GM18526 (cell line): ENCODE results near the gene MGAT4B.

Experiments used
- POLR2A ChIP-seq: IDR thresholded peaks from 3 replicates; pipeline ENCODE4 v1.6.1; 2011; ENCODE audit not compliant: insufficient read length; ENCODE audit errors: extremely low read depth

MGAT4B gene

DNA sequence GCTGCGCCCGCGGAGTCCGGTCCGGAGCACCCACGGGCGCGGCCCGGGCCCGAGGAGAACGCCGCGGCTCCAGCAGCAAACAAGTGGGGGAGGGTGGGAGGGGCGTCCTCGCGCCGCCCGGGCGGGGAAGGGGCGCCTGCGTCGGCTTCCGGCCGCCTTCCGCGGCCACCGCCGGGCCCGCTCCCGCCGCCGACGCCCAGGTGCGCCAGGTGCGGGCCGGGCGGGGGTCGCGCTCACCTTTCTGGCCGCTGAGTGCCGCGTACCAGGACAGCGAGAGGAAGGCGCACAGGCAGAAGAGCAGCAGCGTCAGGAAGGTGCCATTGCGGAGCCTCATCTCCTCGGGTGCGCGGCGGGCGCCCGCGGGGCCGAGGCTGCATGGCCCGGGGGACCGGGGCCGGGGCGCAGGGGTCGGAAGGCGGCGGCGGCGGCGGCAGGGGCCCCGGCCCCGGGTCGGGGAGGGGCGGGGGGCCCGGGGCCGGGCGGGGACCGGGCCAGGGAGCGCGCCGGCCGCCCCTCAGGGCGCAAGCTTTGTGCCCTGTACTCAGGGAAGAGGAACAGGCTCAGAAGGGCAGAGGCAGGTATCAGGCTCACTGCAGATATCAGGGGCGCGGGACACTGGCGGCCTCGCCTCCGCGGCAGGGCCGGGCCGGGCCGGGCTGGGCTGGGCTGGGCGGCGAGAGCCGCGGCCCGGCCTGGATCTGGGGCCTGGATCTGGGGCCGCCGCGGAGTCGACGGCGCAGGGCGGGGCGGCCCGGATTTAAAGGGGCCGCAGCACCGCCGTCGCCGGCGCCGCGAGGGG is at the start of gene MGAT4B:
TSS of gene MGAT4B (minus strand) at position 617 of the 799 bp plus-strand sequence. CDS start at position 334, 283 bp downstream.
- peak; percentile 64 for TF ChIP-seq POLR2A

DNA sequence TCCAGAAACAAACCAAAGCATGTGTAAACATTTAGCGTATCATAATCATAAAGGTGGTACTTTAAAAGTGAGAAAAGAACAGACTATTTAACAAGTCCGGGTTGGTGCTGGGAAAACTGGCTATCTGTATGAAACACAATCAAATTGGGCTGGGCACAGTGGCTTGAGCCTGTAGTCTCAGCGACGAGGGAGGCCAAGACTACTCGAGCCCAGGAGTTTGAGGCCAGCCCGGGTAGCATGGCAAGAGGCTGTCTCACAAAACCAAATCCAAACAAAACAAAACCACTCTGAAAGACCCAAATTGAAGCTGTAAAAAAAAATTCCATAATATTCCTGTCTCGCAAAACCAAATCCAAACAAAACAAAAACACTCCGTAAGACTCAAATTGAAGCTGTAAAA is 47.7 kb upstream of the MGAT4B start:
- TF ChIP-seq POLR2A = no peak

DNA sequence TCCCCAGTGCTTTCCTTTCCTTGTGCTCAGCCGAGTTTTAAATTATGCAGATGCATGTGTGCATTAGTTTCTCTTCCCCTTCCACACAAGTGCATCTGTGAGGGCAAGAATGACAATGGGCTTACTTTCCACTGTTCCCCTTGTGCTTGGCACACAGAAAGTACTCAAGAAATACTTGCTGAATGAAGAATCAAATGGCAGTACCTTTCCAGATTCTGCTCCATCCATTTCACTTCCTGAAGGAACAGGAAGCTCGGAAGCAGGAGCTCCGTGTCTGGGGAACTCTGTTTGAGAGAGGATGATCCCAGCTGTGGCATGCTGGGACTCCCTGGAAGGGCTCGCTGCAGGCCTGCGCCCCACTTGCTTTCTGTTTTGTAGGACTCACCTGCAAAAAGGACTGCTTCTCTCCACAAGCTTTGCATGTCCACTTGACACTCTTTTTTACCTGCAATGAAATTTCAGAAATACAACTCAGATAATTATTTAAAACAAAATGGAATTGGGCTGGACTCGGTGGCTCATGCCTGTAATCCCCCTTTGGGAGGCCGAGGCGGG is 46.4 kb upstream of the MGAT4B start:
- TF ChIP-seq POLR2A = no peak

DNA sequence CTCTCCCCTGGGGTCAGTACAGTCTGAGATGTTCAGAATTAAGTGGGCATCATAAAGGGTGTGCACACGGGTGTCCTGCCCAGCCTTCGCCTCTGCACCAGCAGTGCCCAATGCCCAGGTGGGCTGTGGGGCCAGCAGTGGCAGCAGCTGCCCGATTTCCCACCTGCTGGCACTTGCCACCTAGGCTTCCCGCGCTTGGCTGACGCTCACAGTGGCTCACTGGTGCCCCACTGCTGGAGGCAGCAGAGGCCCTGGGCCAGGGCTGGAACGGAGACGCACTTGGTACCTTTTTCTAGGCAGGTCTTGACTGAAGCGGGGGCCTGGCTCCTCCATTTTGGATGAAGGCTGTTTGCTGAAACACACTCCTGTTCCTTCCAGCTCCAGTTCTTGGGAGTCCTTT is 35.0 kb upstream of the MGAT4B start:
- no peak for TF ChIP-seq POLR2A

DNA sequence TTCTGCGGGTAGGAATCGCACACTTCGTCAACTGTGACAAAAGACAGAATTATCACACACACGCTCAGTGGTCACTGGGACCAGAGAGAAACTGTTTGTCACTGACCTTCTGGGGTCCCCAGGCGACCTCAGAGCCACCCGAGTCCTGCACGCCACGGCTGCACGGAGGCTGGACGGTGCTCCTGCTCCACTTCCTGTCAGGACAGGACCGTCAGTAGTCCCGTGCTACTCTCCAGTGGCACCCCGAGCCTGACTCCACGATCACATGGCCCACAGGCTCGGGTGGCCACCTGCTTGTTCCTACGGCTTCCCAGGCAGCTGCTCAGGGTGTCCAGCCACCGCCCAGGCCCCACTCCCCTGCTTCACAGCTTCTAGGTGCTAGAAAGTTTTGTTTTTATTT is 34.1 kb upstream of the MGAT4B start:
- no peak for TF ChIP-seq POLR2A

DNA sequence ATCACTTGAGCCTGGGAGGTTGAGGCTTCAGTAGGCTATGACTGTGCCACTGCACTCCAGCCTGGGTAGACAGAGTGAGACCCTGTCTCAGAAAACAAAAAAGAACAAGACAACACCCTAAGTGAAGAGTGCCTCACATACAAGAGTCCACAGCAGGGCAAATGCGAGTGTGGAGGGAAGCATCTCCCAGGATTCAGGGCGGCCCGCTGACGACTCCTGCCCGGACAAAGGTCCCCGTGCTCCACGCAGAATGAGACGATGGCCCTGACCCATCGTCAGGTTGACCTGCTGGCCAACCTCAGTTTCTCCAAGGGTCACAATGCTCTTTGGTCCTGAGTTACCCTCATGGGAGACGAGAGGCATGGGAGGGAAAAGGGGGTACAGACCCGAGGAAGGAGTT is 33.7 kb upstream of the MGAT4B start:
- TF ChIP-seq POLR2A = no peak

DNA sequence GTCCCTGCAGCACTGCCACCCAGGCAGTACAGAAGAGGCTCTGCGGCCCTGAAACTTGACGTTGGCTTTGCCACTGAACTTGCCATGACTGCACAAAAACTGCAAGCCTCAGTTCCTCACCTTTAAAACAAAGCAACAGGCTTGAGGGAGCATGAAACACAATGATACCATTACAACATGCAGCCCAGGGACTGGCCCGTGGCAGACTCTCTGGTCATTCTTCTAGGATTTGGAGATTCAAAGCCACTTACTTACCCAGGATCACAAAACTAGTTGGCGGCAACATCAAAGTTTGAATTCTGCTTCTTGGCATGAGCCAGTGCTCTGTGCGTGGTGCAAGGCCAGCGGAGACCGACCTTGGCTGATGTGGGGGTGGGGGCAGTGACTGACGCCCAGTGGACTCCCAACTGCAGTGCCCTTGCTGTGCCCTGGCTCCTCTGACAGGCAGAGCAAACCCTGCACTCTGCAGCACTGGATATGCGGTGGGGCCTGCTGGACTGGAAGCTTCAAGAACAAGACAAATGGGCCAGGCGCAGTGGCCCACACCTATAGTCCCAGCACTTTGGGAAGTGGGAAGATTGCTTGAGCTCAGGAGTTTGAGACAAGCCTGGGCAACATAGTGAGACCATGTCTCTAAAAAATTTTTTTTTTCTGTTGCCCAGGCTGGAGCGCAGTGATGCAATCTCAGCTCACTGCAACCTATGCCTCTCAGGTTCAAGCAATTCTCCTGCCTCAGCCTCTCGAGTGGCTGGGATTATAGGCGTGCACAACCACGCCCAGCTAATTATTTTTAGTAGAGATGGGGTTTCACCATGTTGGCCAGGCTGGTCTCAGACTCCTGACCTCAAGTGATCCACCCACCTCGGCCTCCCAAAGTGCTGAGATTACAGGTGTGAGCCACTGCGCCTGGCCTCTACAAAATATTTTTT is 32.9 kb upstream of the MGAT4B start:
- no peak for TF ChIP-seq POLR2A

DNA sequence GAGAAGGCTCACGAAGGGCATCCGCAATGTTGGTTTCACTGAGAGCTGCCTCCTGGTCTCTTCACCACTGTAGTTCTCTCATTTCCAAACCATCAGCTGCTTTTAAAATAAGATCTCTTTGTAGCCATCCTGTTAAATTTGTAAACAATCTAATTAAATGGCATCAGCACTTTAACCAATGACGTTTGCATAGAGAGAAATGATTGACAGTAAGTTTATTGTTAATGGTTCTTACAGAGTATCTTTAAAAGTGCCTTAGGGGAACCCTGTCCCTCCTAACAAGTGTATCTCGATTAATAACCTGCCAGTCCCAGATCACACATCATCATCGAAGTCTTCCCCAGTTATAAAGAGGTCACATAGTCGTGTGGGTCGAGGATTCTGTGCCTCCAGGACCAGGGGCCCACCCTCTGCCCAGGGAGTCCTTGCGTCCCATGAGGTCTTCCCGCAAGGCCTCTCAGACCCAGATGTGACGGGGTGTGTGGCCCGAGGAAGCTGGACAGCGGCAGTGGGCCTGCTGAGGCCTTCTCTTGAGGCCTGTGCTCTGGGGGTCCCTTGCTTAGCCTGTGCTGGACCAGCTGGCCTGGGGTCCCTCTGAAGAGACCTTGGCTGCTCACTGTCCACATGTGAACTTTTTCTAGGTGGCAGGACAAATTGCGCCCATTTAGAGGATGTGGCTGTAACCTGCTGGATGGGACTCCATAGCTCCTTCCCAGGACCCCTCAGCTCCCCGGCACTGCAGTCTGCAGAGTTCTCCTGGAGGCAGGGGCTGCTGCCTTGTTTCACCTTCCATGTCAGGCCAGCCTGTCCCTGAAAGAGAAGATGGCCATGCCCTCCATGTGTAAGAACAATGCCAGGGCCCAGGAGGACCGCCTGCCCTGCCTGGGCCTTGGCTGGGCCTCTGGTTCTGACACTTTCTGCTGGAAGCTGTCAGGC is 30.7 kb upstream of the MGAT4B start:
- no peak for TF ChIP-seq POLR2A

DNA sequence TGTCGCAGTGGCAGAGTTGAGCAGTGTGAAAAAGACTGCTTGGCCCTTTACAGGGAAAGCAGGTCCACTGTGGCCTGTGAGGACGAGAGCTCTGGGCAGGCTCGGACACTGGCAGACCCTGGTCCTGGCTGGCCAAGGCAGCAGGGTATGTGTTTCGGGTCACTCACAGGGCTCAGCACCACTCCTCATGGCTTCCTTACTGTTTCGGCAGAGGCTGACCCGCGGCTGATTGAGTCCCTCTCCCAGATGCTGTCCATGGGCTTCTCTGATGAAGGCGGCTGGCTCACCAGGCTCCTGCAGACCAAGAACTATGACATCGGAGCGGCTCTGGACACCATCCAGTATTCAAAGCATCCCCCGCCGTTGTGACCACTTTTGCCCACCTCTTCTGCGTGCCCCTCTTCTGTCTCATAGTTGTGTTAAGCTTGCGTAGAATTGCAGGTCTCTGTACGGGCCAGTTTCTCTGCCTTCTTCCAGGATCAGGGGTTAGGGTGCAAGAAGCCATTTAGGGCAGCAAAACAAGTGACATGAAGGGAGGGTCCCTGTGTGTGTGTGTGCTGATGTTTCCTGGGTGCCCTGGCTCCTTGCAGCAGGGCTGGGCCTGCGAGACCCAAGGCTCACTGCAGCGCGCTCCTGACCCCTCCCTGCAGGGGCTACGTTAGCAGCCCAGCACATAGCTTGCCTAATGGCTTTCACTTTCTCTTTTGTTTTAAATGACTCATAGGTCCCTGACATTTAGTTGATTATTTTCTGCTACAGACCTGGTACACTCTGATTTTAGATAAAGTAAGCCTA is 29.8 kb upstream of the MGAT4B start:
- no peak for TF ChIP-seq POLR2A

DNA sequence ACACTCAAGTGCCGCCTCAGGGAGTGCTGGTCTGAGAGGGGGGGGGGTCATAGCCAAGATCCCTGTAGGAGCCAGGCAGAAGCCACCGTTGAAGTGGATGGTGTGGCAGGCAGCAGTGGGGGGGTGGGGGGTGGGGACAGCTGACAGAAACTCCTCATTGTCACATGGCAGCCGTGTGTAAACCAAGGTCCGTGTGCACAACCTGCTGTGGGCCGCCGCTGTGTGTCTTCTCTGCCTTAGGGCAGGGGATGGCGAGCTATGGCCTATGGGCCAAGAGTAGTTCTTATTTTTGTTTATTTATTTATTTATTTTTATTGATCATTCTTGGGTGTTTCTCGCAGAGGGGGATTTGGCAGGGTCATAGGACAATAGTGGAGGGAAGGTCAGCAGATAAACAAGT is 27.5 kb upstream of the MGAT4B start:
- TF ChIP-seq POLR2A = no peak

DNA sequence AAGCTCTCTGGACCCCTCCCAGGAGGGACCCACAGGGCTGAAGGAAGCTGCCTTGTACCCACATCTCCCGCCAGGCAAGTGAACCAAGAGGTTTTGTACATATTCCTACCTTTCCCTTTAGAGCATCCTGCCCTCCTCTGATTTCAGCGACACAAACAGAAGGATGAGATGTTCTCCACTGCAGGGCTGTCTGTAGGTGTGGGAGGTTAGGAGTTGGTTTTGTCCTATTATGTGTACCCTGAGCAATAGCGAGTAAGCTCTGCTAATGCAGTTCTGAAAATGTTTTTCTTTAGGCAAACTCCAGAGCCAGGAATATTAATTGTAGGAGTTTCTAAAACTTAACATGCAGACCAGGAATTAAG is 27.0 kb upstream of the MGAT4B start:
- TF ChIP-seq POLR2A = no peak

DNA sequence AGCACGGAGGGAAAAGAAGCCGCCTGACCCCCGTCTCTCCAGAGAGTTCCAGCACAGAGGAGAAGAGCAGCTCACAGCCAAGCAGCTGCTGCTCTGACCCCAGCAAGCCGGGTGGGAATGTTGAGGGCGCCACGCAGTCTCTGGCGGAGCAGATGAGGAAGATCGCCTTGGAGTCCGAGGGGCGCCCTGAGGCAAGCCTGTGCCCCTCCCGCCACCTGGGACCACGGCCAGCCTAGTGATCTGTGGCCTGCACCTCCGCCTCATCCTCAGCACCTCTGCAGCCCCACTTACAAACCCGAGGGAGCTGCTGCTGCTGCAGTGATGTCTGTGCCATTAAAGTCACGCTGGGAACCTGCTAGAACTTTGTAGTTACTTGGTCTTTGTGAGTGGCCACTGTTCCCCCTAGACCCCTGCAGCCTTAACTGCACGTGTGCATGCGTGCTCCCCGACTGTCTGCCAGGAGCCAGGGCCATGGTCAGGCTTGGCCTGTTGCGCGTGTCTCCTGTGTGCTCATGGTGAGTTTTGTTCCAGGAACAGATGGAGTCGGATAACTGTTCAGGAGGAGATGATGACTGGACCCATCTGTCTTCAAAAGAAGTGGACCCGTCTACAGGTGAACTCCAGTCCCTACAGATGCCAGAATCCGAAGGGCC is 26.5 kb upstream of the MGAT4B start:
- no peak for TF ChIP-seq POLR2A

DNA sequence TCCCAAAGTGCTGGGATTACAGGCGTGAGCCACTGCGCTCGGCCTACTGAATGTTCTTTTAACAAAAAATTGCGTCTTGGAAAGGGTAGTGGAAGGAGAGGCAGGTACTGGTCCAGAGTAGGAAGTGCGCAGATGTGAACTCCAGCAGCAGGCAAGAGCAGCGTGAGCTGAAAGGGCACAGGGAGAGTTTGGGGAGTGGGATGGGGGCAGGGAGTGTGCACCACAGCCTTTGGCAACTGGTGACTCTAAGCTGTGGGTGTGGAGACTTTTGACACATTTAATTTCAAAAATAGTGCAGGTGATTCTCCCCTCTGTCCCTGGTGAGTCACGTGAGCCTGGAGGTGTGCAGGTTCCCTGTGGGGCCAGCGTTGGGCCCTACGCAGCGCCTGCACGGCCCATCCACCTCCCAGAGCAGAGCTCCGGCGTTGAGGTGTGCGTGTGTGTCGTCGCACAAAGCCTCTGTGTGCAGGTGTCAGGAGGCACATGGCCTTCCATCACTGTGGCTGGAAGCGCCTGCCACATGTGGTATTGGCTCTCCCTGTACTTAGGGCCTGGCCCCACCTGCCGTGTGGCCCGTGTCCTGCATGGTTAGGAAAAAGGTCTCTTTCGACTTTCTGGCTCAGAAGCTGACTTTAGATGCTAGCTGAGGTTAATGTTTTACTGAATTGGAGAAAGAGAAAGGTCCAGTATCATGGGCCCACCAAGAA is 25.5 kb upstream of the MGAT4B start:
- no peak for TF ChIP-seq POLR2A
